Fibroblast of skin of right biceps (primary cell): Measurements from ENCODE around the gene HS3ST3A1.
A peak's percentile ranks its signal among the peaks of the same experiment; 100 is the strongest.
"Not testable (repeated sequence)": the region's sequence is repeated elsewhere in the genome, so short reads cannot be mapped to it uniquely, and the experiment has no call there.

ENCODE experiments used
- DNase-seq: peaks from one replicate; pipeline ENCODE4 v3.0.0-alpha.2; 2013

Gene HS3ST3A1

DNA sequence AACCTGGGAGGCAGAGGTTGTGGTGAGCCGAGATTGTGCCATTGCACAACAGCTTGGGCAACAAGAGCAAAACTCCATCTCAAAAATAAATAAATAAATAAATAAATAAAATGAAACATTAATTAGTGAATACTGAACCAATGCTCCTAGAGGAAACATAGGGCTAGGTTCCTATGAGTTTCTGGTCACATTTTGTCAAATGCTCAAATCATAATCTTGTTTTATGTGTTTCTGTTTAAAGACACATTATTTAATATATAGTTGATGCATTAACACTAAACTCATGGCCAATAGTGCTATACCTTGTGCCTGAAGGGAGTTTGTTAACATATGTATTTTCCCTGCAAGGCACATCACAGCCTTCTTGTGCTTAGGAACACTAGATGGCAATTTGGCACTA is 66.8 kb downstream of the HS3ST3A1 start:
- DNase-seq: no peak

DNA sequence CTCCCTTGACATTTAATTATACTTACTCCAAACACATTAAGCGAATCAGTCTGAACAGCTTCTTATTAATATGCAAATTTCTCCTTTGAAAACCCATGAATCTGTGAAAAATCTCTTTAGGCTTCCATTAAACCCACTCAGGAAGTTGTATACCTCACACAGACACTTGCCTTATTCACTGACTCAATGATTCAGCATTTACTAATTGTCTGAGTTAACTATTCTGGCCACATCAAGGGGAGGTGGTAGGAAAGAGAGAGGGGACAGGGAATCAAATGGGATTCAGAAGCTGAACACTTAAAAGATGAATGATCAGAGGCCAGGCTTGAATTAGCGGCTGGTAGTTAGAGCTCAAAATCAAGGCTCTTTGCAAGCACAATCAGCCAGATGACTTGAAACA is 70.0 kb downstream of the HS3ST3A1 start:
- DNase-seq: no peak

DNA sequence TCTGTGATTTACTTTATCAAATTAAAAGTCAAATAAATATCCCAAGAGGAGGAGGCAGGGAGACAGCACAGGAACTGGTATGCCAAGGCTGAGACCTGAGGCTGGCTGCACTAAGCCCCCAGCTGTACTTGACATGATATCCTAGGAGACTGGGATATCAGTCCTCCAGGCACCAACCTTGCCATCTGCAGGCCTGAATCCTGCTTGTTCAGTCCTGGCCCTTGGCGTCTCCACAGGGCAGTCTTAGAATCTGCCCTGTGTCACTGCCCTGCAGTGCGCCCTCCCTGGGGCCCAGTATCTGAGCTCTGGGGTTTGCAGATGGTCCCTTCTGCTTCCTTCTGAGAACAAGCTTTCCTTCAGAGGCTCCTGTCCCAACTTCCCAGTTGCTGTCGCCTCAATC is 75.9 kb downstream of the HS3ST3A1 start:
- no peak for DNase-seq

DNA sequence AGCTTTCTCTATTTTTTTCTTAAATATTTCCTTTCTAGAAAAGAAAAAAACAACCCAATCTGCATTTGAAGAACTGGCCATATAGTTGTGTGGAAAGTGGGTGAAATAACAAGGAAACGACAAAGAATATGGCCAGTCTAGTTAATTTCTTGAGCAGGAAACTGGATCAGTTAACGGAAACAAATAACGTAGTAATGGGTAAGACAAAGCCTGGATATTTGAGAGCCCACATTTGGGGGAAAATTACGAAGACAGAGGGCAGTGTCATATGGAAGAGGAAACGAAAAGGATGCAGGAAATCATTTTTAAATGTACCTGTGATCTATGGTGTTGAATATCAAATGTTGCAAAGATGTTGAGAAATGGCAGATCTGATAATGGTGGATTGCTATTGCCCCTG is 78.6 kb downstream of the HS3ST3A1 start:
- DNase-seq: no peak

DNA sequence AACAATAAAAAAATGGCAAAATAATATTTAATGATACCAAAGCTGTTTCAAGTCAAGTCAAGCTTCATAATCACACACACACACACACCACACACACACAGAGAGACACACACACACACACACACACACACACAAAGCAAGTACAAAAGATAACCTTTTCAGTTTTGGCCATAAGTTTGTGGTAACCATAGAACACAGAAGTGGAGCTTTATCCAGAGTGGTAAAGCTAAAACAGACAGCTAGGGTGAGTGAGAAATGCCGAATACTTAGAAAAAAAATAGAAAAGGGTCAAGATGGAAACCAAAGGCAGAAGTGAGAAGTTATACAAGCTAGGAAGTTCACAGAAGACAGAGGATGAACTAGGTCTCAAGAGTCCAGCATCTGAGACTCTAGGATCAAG is 79.0 kb downstream of the HS3ST3A1 start:
- no peak for DNase-seq

DNA sequence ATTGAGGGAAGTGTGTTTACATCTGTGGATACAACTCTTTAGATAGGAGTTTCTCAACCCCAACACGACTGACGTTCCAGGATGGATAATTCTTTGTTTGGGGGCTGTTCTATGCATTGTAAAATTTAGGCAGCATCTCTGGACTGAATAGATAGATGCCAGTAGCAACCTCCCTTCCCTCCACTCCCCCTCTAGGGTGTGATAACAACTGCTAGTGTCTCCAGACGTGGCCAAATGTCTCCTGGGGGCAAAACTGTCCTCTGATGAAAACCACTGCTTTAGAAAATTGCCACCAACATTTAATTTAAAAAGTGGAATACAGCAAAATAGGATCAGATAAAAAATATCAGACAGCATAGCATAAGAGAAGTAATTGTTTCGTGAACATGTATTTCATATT is 79.9 kb downstream of the HS3ST3A1 start:
- no peak for DNase-seq

DNA sequence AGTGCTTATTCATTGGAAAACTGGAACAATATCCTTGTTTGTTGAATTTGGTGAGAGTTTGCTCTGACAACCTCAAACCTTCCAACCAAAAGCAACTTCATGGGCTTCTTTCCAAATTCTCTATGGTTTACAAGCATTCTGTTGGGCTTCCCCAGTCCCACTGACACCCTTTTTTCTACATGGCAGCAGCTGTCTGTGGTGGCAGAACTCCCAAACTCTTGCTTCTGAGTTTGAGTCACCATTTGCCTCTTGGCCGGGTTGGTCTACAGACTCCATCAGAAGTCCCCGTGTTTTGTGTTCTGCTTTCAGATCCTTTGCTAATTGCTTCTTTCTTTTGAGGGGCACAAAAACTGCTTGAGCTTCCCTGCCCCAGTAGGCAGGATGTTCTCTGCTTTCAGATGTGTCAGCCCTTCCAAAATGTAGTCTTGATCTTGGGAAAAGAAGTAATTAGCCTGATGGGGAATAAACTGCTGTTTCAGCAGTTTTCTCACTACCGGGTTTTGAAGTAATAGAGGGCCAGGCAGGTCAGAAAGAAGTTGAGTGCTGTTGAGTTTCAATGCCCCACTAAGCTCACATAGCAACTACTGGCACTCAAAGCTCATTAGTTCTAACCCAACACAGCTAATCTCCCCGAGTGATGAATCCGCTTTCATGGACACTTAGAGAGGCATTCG is 80.7 kb downstream of the HS3ST3A1 start:
- DNase-seq: peak; percentile 94

DNA sequence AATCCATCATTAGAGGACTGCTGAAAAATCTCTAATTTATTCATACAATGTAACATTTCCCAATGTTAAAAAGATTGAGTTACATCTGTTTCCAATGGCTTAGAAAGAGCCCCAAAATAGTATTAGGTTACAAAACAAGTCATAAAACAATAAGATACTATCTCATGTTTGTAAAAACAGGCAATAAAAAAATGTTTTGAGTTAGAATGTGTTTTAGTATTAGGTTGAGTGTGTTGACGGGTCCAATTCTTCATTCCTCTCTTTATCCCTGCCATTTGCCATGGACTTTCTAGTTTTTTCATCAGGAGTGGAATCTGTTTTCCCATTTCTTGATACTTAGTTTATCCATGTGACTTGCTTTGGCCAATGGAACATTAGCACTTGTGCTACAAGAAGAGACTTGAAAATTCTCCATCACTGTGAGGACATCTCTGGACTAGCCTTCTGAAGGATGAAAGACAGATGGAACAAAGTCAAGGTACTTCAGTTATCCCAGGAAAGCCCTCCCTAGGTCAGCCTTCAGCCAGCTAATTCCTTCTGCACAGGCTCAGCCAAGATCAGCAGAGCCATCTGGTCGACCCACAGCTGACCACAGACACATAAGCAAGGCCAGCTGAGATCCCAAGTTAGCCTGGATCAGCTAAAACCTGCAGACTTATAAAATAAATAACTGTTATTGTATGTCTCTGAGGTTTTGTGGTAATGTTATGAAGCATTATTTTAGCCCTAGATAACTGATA is 83.3 kb downstream of the HS3ST3A1 start:
- DNase-seq: no peak

DNA sequence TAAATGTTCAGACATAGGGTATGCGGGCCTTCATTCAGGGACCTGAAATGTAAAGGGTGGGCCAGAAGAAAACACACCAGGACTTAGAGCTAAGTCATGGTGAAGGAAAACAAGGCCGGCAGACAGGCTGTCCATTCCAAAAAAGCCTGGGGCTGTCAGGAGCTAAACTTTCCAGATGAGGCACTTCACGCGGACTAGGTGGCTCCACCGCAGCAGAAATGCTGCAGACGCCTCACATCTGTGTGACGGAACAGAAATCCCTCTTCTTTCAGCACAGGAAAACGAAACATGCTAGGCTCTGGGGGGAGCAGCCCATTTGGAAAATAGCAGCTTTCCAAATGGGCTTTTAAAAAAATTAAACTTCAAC is 88.7 kb downstream of the HS3ST3A1 start:
- peak; percentile 74 for DNase-seq

DNA sequence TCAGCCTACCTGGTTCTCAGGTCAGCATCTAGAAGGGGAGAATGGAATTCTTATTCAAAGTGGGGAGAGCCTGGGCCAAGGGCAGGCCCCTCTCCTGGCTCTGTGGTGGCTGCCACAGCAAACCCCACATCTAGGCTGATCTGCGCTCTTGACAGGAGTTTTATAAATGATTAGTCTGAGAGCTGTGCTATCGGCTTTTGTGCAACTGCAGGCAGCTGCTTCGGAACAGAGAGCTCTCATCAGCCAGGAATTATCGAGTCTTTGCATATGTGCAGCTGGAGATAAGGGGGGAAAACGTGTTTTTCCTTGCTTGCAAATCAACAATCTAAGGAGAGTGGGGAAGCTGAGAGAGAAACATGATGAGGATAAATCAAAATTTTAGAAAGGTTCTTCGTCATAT is 91.7 kb downstream of the HS3ST3A1 start:
- peak; percentile 59 for DNase-seq

DNA sequence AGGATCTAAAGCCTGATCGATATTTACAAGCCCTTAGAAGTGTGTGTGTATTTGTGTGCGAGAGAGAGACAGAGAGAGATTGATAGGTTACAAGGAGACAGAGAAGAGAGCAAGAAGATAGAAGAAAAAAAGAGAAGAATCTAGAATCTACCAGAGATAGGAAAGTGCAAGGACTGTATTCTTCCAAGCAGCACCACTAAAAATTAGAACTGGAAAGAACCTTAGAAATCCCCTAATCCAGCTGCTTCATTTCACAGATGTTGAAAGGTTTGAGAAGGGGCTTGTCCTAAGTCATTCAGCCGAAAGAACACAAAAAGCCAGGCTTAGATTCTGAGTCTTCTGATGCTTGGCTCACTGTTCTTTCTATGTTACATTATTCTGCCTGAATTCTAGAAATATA is 92.2 kb downstream of the HS3ST3A1 start:
- no peak for DNase-seq

DNA sequence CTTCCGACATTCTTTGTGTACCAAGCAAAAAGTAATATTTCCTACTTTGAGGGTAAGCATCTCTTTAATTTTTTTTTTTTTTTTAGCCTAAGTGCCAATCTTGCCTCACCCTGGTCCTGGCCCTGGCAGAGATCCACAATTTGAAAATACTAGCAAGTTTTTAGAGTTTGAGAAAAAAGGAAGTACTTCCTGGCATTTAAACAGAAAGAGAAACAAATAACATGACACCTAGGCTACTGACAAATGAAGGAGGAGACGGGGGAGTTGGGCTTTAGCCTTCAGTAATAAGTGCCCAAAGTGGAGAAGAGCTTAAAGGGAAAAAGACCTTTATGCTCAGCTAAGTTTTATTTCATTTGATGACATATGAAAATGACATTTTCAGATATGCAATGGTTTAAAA is 92.8 kb downstream of the HS3ST3A1 start:
- no peak for DNase-seq

DNA sequence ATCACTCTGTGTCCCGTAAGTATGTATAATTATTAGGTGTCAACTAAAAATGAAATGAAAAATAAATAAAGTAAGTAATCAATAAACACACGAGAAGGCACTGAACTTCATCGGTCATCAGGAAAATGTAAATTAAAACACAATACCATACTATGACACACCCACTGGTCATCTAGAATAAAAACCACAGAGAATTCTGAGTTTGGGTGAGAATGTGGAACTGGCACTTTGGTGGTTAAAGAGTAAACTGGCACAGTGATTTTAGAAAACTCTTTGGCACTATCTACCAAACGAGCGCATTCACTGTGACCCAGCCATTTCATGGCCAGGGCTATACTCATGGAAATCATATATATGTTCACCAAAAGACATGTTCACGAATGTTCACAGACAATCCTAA is 98.2 kb downstream of the HS3ST3A1 start:
- DNase-seq: no peak

DNA sequence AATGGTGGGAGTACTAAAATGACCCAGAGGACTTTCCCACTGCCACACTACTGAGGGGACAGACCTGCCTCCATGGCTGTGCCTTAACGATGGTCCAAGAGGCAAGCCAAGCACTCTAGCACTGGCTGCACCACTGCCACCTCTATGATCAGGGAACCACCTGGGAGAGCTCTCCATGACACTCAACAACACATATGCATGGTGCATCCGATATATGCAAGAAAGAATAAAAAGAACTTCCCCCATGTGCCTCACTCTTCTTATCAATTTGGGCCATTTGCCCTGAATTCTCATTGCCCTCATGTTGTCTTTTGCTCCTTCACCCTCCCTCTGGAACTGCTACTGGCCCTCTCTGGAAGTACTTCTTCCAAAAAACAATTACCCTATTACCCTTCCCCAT is 99.5 kb downstream of the HS3ST3A1 start:
- no peak for DNase-seq

DNA sequence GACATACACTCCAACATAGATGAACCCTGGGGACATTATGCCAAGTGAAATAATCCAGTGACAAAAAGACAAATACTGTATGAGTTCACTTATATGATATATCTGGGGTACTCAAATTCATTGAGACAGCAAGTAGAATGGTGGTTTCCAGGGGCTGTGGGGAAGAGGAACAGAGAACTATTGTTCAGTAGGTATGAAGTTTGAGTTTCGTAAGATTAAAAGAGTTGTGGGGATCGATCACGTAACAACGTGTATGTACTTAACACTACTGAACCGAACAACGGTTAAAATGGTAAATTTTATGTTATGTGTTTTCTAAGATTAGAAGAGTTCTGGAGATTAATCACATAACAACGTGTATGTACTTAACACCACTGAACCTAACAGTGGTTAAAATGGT is 100.8 kb downstream of the HS3ST3A1 start:
- DNase-seq: no peak

DNA sequence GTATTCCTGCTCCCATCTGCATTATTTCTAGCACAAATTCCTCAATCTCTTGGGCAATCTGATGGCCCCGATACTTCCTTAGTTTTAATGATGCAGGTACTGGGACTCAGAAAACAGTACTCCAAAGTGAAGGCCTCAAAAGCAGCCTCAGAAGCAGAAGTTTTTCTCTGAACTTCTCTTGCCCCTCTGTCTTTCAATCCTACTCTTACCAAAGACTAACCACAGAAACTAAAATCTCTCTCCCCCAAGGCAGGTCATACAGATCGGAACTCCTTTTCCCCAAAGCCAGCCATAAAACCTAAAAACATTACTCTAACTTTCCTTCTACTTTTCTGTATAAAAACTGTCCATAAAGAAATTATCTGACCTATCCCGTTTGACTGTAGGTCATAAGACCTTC is 103.5 kb downstream of the HS3ST3A1 start:
- DNase-seq: no peak

DNA sequence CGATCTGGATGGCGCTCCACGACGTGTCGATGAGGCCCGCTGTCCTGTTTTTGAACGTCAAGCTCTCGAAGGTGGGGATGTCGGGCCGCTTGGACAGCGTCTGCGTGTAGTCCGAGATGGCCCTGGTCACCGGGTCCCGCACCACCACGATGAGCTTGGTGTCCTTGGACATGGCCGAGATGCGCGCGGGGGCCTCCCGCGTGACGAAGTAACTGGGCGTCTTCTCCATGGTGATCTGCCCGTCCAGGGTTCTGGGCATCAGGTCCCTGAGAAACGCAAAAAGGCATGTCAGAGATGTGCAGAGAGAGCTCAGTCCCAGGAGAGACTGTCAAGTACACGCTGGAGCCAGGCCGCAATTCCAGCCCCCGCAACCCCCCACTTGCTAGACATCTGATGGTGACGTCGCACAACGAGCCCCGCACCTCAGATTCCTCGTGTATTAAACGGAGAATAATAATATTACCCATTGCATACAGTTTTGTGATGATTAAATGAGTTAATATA is 105.1 kb downstream of the HS3ST3A1 start:
- not testable (repeated sequence) for DNase-seq

DNA sequence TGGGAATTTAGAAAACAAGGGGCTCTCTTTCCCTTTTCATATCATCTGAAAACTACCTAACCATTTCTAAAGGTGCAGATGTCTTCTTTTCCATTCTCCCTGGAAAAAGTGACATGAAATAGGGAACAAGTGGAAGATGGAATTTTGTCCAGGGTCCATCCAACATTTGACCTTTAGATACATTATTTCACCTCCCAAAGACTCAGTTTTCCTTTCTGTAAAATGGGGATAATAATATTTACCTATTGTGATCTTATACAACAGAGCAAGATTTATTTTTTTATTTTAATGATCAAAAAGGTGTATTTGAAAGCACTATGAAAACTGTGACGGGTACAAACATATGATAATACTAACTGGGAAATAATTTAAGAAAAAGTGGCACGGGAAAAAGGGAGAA is 106.3 kb downstream of the HS3ST3A1 start:
- DNase-seq: no peak

DNA sequence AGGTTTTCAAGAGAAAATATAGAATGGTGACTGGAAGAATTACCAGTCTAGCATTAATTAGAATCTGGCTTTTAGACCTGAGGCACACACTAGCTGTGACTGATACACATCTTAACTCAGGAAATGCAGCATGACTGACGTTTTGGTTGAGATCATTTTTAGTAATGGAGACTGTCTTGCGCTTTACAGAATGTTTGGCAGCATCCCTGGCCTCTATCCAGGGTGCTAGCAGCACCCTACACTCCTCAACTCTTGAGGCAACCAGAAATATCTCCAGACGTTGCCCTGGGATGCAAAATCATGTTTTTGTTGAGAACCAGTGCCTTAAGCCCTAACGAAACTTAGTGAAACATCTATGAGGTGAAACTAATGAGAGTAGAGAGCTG is 109.0 kb downstream of the HS3ST3A1 start:
- peak; percentile 36 for DNase-seq

DNA sequence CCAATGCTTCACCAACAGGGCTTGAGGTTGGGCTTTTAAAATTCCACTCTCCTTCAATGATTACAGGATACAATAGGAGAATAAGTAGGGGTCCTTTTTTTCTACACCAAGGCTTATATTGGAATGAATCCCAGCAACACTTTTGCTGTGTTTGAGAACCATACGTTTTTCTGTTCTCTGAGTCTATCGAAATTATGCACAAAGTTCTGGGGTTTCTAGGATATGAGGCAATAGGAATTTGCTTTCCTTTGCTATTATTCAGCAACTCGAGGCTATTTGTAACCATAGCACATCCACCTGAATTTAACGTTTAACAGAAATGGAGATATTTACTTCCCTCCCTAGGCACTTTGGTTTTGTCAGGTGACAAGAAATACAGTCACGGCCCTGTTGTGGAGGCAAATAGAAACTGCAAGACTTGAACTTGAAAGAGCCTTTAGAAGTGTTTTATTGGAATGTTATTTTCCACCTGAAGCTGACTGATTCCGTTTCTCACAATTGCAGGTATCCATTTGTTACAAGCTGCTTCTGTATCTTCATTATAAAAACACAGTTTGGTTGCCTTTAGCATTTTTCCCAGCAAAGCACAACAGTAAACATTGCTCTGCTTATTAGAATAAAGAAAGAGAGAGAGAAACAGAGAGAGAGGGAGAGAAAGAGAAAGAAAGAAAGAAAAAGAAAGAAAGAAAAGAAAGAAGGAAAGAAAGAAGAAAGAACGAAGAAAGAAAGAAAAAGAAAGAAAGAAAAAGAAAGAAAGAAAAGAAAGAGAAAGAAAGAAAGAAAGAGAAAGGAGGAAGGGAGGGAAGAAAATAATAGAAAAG is 109.6 kb downstream of the HS3ST3A1 start:
- DNase-seq: no peak

DNA sequence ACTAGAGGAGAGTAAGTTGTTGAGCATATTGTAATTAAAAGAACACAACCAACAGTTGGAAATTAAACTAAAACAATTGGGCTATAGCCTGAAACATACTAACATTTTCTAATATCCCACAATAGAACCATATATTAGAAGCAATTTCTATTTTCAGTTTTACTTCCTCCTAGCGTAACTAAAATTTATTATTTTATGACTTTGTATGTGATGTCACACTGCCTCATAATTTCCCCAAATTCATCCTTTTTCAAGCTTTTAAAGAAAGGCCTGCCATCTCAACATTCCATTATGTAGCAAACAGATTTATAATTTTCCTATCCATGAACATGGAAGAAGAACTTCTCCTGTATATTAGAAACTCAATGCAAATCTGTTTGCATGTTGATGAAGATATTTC is 110.2 kb downstream of the HS3ST3A1 start:
- DNase-seq: no peak

DNA sequence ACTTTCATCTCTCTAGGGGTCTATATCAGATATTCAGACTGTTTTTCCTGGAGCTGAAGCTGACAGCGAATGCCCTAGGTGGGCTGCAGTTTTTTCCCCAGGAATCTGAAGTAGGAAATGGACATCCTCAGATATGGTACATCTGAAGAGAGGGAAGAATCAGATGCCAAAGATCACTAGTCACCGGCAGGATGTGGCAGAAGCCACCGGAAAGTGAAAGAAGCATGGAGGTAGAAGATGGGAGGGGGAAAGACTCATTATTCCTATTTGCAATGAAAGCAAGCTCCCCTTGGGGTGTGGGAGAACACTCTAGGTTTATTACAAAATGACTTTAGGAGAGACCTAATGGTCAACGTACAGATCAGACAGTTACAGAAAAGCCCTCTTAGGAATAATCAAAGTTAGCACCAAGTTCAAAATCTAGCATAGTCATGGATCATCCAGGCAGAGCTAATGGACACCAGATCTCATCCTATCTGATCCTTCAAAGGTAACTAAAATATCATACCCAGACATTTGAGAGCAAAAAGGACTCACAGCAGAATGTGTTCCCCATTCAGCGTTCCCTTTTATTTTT is 110.7 kb downstream of the HS3ST3A1 start:
- peak; percentile 57 for DNase-seq

DNA sequence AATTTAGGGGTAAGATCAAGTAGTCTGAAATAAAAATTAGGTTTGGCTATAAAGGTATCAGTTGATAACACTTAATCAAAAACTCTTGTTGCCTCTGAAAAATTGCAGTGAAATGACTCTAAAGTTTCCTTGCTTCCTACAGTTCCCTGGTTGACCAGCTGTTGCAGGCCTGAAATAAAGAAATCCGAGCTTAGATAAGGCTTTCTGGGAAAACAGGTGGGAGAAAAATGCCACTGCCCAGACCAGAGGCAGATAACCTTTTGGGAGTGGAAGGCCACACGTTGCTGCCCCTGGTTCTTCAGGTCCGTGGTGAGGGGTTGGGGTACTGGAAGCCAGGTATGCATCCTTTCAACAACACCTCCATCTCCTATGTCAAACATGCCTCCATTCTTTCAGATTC is 111.3 kb downstream of the HS3ST3A1 start:
- DNase-seq: no peak

DNA sequence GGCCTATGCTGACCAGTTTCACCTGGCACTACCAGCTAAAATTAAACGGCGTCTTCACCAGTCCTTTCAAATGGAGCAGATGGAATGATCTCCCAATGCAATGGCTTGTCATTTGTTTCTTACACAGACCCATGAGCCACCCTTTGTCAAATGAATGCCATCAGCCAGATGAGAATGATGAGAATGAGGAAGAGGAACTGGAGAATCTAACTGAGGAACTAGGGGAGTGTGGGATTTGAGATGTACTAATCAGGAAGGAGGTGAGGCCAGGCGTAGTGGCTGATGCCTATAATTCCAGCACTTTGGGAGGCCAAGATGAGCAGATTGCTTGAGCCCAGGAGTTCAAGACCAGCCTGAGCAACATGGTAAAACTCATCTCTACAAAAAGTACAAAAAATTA is 116.4 kb downstream of the HS3ST3A1 start:
- no peak for DNase-seq
